Cortex of kidney (tissue), 1 donor: ENCODE results near the gene COA7.

ENCODE experiments used
- DNase-seq: peaks from one replicate; lab custom pipeline; 2025; lab: John Stamatoyannopoulos, UW

COA7 gene

DNA sequence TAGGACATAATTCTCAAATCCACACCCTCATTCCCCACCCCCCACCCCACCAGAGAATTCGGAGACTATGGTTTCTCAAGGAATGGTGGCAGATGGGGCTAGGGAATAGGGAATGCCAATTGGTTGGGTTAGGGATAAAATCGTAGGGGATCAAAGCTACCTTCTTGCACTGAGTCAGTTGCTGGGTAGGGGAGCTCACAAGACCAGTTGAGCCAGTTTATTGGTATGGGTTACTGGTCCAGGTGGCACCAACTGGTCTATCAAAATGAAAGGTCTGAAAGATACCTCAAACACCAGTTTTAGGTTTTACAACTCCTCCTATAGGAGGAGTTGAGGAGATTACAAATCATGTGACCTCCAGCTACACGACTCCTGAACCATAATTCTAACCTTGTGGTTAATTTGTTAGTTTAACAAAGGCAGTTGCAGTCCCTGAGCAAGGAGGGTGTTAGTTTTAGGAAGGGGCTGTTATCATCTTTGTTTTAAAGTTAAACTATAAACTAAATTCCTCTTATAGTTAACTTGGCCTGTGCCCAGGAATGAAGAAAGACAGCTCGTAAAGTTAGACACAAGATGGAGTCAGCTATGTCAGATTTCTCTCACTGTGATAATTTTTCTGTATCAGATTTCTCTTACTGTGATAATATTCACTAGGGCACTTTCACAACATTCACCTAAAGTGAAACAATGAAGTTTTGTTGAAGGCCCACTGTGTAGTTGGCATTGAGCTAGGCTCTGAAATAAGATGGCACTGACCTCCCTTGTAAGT, 62.6 kb downstream of the COA7 start:
- DNase-seq, result no peak
